ENCODE results near the gene MYO7A.

The MYO7A gene

GRCh38 chr11:77166021-77166420 is 38.0 kb downstream of the MYO7A start:
- no peak for DNase-seq (ENCODE audit: low spot score)

GRCh38 chr11:77167111-77167626 is 39.1 kb downstream of the MYO7A start:
- no peak for DNase-seq (ENCODE audit: low spot score)

GRCh38 chr11:77167791-77168190 is 39.7 kb downstream of the MYO7A start:
- no peak for DNase-seq (ENCODE audit: low spot score)

- no peak for DNase-seq (ENCODE audit: low spot score)
These were observed 42.1 kb downstream of the MYO7A start for GRCh38 chr11:77170107-77170506.

GRCh38 chr11:77171254-77171653 is 43.2 kb downstream of the MYO7A start:
- no peak for DNase-seq (ENCODE audit: low spot score)

- DNase-seq (ENCODE audit: low spot score): no peak
These were observed 44.0 kb downstream of the MYO7A start for GRCh38 chr11:77171885-77172665.

GRCh38 chr11:77172666-77172982 is 44.6 kb downstream of the MYO7A start:
- no peak for DNase-seq (ENCODE audit: low spot score)

- DNase-seq (ENCODE audit: low spot score): no peak
These were observed 45.4 kb downstream of the MYO7A start for GRCh38 chr11:77173494-77173893.

- DNase-seq (ENCODE audit: low spot score): no peak
These were observed 46.5 kb downstream of the MYO7A start for GRCh38 chr11:77174559-77174958.

- DNase-seq (ENCODE audit: low spot score): no peak
These were observed 47.2 kb downstream of the MYO7A start for GRCh38 chr11:77175021-77175842.

GRCh38 chr11:77175869-77176539 is 48.0 kb downstream of the MYO7A start:
- no peak for DNase-seq (ENCODE audit: low spot score)

- DNase-seq (ENCODE audit: low spot score): no peak
These were observed 49.0 kb downstream of the MYO7A start for GRCh38 chr11:77176996-77177395.

GRCh38 chr11:77178150-77178549 is 50.1 kb downstream of the MYO7A start:
- no peak for DNase-seq (ENCODE audit: low spot score)

- DNase-seq (ENCODE audit: low spot score): no peak
These were observed 51.0 kb downstream of the MYO7A start for GRCh38 chr11:77179048-77179447.

GRCh38 chr11:77179681-77180080 is 51.6 kb downstream of the MYO7A start:
- no peak for DNase-seq (ENCODE audit: low spot score)

GRCh38 chr11:77180346-77180745 is 52.3 kb downstream of the MYO7A start:
- no peak for DNase-seq (ENCODE audit: low spot score)

GRCh38 chr11:77181226-77181625 is 53.2 kb downstream of the MYO7A start:
- DNase-seq (ENCODE audit: low spot score): no peak

- DNase-seq (ENCODE audit: low spot score): no peak
These were observed 53.9 kb downstream of the MYO7A start for GRCh38 chr11:77181799-77182541.

- no peak for DNase-seq (ENCODE audit: low spot score)
These were observed 54.7 kb downstream of the MYO7A start for GRCh38 chr11:77182542-77183430.

- DNase-seq (ENCODE audit: low spot score): no peak
These were observed 55.5 kb downstream of the MYO7A start for GRCh38 chr11:77183431-77183984.

Data from activated CD4-positive, alpha-beta T cell treated with anti-CD3 and anti-CD28 coated beads, Interleukin-2, Interleukin-4, amounts not matched to agents 100 ng/mL and 50 ng/mL, durations not matched to agents 16 hours and 8 hours (primary cell).